ENCODE data around the gene RALGPS1. TPM values are rescaled to one million over a fixed set of nuclear protein-coding genes. Genes with fewer than 3 reads are reported as not detected.

RALGPS1 gene
- total RNA-seq, 1 experiment from 2014 or later, result 28.5 TPM

- TF ChIP-seq FOXP4 (CRISPR knock-in tag; IDR thresholded peaks at IDR 0.05) (no peak), PRDM15 (CRISPR knock-in tag; IDR thresholded peaks at IDR 0.05) (no peak)
Measured at GRCh38 chr9:126880226-126880946, 34.2 kb upstream of the RALGPS1 start (continued).

GRCh38 chr9:126880947-126881332 is 33.6 kb upstream of the RALGPS1 start:
- Mint-ChIP-seq H3K27ac (no peak overlapping the region), H3K9me3 (no peaks in the 10 kb centered on the region), H3K27me3 (ENCODE audit: low read depth) (no peaks in the 10 kb centered on the region), H3K4me3 (no peak overlapping the region), H3K36me3 (peaks cover 20% of the 10 kb centered on the region), H3K4me1 (peaks cover 20% of the 10 kb centered on the region)
- no peak for DNase-seq (ENCODE audit: low spot score)
- ChIA-PET POLR2A (no interaction called here), CTCF (no interaction called here)
- no peak for TF ChIP-seq CTCF (IDR thresholded peaks at IDR 0.05)
- no peak for TF ChIP-seq HMGXB4 (CRISPR knock-in tag; IDR thresholded peaks at IDR 0.05)
- no peak for TF ChIP-seq ELF4 (CRISPR knock-in tag; IDR thresholded peaks at IDR 0.05; ENCODE audit: low read depth)
- TF ChIP-seq ZNF512 (CRISPR knock-in tag; IDR thresholded peaks at IDR 0.05; ENCODE audit: borderline replicate concordance), result no peak
- no peak for TF ChIP-seq RELA (CRISPR knock-in tag; IDR thresholded peaks at IDR 0.05; ENCODE audit: borderline replicate concordance)
- TF ChIP-seq GRHL2 (CRISPR knock-in tag; IDR thresholded peaks at IDR 0.05; ENCODE audit: insufficient replicate concordance, severe bottlenecking), result no peak
- no peak for TF ChIP-seq IRF1 (CRISPR knock-in tag; IDR thresholded peaks at IDR 0.05)
- TF ChIP-seq ZNF121 (CRISPR knock-in tag; IDR thresholded peaks at IDR 0.05), result no peak
- no peak for TF ChIP-seq ZSCAN18 (CRISPR knock-in tag; IDR thresholded peaks at IDR 0.05)
- no peak for TF ChIP-seq ZNF416 (CRISPR knock-in tag; IDR thresholded peaks at IDR 0.05)
- no peak for TF ChIP-seq PREB (CRISPR knock-in tag; IDR thresholded peaks at IDR 0.05; ENCODE audit: borderline replicate concordance)
- no peak for ATAC-seq
